ENCODE measurements around the gene CNKSR2.

The CNKSR2 gene

GRCh38 chrX:21374163-21374993 lies at the start of gene CNKSR2:
TSS of gene CNKSR2 (plus strand) at chrX:21374418. CDS start at chrX:21374898, 480 bp downstream.
- H3K27me3 Mint-ChIP-seq: peaks cover 36% of the 10 kb centered on the region
- intact Hi-C loops (cut with micrococcal nuclease): no loop called here
- no peaks in the 10 kb centered on the region for H3K9me3 Mint-ChIP-seq
- no peak within 1 kb of the TSS for H3K27ac Mint-ChIP-seq
- peaks cover 11% of the 10 kb centered on the region for H3K4me1 Mint-ChIP-seq (ENCODE audit: low read depth)
- no peaks in the 10 kb centered on the region for H3K36me3 Mint-ChIP-seq (ENCODE audit: low read depth)
- H3K4me3 Mint-ChIP-seq: peak within 1 kb of the TSS; percentile 79

GRCh38 chrX:21354725-21355124 lies 19.5 kb upstream of the CNKSR2 start:
- Mint-ChIP-seq H3K4me1 (ENCODE audit: low read depth) (no peaks in the 10 kb centered on the region), H3K27me3 (no peaks in the 10 kb centered on the region), H3K36me3 (ENCODE audit: low read depth) (no peaks in the 10 kb centered on the region), H3K27ac (no peak overlapping the region), H3K9me3 (peaks cover 21% of the 10 kb centered on the region), H3K4me3 (no peak overlapping the region)
- intact Hi-C loops (cut with micrococcal nuclease): no loop called here

- Mint-ChIP-seq H3K4me1 (ENCODE audit: low read depth) (no peaks in the 10 kb centered on the region), H3K4me3 (no peak overlapping the region), H3K9me3 (peaks cover 11% of the 10 kb centered on the region), H3K27me3 (no peaks in the 10 kb centered on the region), H3K27ac (no peak overlapping the region), H3K36me3 (ENCODE audit: low read depth) (no peaks in the 10 kb centered on the region)
- intact Hi-C loops (cut with micrococcal nuclease): no loop called here
Measured at GRCh38 chrX:21355831-21356230, 18.4 kb upstream of the CNKSR2 start.

GRCh38 chrX:21369613-21370012 lies 4.6 kb upstream of the CNKSR2 start:
- no peak overlapping the region for H3K4me3 Mint-ChIP-seq
- intact Hi-C loops (cut with micrococcal nuclease): no loop called here
- H3K27ac Mint-ChIP-seq: no peak overlapping the region
- H3K36me3 Mint-ChIP-seq (ENCODE audit: low read depth): no peaks in the 10 kb centered on the region
- no peaks in the 10 kb centered on the region for H3K9me3 Mint-ChIP-seq
- H3K4me1 Mint-ChIP-seq (ENCODE audit: low read depth): peaks cover 3% of the 10 kb centered on the region
- peaks cover 21% of the 10 kb centered on the region for H3K27me3 Mint-ChIP-seq

DNA sequence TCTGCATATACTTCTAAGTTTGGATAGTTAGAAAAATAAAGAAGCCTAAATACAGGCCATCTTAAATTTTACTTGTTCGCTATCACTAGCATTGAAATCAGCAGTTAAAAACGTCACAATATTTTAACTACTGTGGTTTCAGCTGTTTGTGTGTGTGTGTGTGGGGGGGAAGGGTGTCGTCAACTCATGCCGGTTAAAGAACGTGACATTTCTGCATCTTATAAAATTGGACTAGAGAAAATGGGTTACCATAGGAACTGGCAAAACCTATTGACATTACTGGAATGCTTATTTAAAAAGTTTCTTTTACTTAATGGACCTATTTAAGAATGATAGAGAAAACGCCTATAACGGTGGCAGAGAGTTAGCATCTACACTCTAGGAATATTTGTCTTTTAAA lies 1.2 kb upstream of the CNKSR2 start:
- no peaks in the 10 kb centered on the region for H3K36me3 Mint-ChIP-seq (ENCODE audit: low read depth)
- H3K27me3 Mint-ChIP-seq: peaks cover 39% of the 10 kb centered on the region
- no peak overlapping the region for H3K4me3 Mint-ChIP-seq
- H3K27ac Mint-ChIP-seq: no peak overlapping the region
- peaks cover 11% of the 10 kb centered on the region for H3K4me1 Mint-ChIP-seq (ENCODE audit: low read depth)
- intact Hi-C loops (cut with micrococcal nuclease): no loop called here
- H3K9me3 Mint-ChIP-seq: no peaks in the 10 kb centered on the region

- Mint-ChIP-seq H3K4me1 (ENCODE audit: low read depth) (peaks cover 11% of the 10 kb centered on the region), H3K27ac (no peak overlapping the region), H3K36me3 (ENCODE audit: low read depth) (no peaks in the 10 kb centered on the region), H3K27me3 (peaks cover 39% of the 10 kb centered on the region), H3K4me3 (peak overlapping the region; percentile 69), H3K9me3 (no peaks in the 10 kb centered on the region)
- intact Hi-C loops (cut with micrococcal nuclease): no loop called here
Measured at GRCh38 chrX:21373637-21374162, 518 bp upstream of the CNKSR2 start.

GRCh38 chrX:21374994-21375707 lies 933 bp downstream of the CNKSR2 start:
- intact Hi-C loops (cut with micrococcal nuclease): no loop called here
- Mint-ChIP-seq H3K4me1 (ENCODE audit: low read depth) (peaks cover 11% of the 10 kb centered on the region), H3K27ac (no peak overlapping the region), H3K4me3 (peak overlapping the region; percentile 79), H3K27me3 (peaks cover 36% of the 10 kb centered on the region), H3K9me3 (no peaks in the 10 kb centered on the region), H3K36me3 (ENCODE audit: low read depth) (no peaks in the 10 kb centered on the region)

DNA sequence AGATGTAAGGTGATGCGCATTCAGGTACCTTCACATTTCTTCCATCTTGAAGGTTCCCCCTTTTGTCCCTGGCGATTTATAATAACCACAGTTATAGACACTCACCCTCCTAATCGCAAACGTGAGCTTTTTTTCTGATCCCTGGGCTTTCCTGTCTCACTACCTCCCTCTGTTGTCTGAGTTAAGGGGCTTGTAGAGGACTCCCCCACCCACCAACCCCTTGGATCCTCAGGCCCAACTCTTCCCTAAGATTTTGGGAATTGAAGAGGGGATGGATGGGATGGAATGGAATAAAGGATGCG lies 1.4 kb downstream of the CNKSR2 start:
- no peaks in the 10 kb centered on the region for H3K36me3 Mint-ChIP-seq (ENCODE audit: low read depth)
- intact Hi-C loops (cut with micrococcal nuclease): no loop called here
- peaks cover 36% of the 10 kb centered on the region for H3K27me3 Mint-ChIP-seq
- no peak overlapping the region for H3K27ac Mint-ChIP-seq
- no peak overlapping the region for H3K4me3 Mint-ChIP-seq
- peaks cover 11% of the 10 kb centered on the region for H3K4me1 Mint-ChIP-seq (ENCODE audit: low read depth)
- H3K9me3 Mint-ChIP-seq: no peaks in the 10 kb centered on the region

GRCh38 chrX:21376636-21377035 lies 2.4 kb downstream of the CNKSR2 start:
- H3K27me3 Mint-ChIP-seq: peaks cover 34% of the 10 kb centered on the region
- peaks cover 11% of the 10 kb centered on the region for H3K4me1 Mint-ChIP-seq (ENCODE audit: low read depth)
- no peak overlapping the region for H3K27ac Mint-ChIP-seq
- no peaks in the 10 kb centered on the region for H3K9me3 Mint-ChIP-seq
- no peaks in the 10 kb centered on the region for H3K36me3 Mint-ChIP-seq (ENCODE audit: low read depth)
- intact Hi-C loops (cut with micrococcal nuclease): no loop called here
- no peak overlapping the region for H3K4me3 Mint-ChIP-seq

DNA sequence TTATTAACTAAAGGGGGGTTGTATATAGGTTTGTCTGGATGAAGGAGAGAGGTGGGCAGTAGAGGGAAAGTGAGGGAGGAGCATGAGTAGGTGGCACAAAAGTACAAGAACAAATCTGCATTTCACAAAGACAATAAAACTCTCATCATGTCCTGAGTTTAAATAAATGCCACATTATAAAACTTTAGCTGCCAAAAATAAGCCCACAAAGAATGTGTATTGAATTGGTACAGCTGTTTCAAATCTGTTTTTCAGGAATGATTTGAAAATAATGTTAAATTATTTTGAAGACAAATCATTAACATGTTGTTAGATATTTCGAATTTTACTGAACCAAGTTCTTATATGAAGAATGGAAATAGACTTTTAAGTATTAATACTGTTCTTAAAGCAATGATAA lies 5.8 kb downstream of the CNKSR2 start:
- Mint-ChIP-seq H3K4me1 (ENCODE audit: low read depth) (peaks cover 4% of the 10 kb centered on the region), H3K9me3 (no peaks in the 10 kb centered on the region), H3K36me3 (ENCODE audit: low read depth) (no peaks in the 10 kb centered on the region), H3K4me3 (no peak overlapping the region), H3K27me3 (peaks cover 17% of the 10 kb centered on the region), H3K27ac (no peak overlapping the region)
- intact Hi-C loops (cut with micrococcal nuclease): no loop called here

- Mint-ChIP-seq H3K4me1 (ENCODE audit: low read depth) (no peaks in the 10 kb centered on the region), H3K27ac (no peak overlapping the region), H3K4me3 (no peak overlapping the region), H3K36me3 (ENCODE audit: low read depth) (no peaks in the 10 kb centered on the region), H3K9me3 (no peaks in the 10 kb centered on the region), H3K27me3 (peaks cover under 1% of the 10 kb centered on the region)
- intact Hi-C loops (cut with micrococcal nuclease): no loop called here
Measured at GRCh38 chrX:21382715-21383114, 8.5 kb downstream of the CNKSR2 start.

DNA sequence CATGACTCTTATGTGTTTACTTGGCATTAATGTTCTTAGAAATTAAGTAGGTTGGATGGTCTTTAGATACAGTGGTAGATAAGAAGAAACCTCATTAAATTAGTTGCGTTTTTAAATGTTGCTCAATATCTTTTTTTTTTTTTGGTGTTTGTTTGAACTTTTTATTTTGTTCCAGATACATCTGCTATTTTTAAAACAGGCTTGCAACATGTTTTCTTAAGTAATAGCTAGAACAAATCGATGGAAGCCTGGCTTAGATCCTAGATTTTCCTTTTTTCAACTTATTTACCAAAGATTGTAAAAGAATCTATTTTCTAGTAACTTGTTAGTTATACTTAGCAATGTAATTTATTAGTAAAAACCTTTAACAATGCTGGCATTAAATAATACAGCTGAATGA lies 9.3 kb downstream of the CNKSR2 start:
- Mint-ChIP-seq H3K9me3 (no peaks in the 10 kb centered on the region), H3K36me3 (ENCODE audit: low read depth) (no peaks in the 10 kb centered on the region), H3K27ac (no peak overlapping the region), H3K4me3 (no peak overlapping the region), H3K4me1 (ENCODE audit: low read depth) (no peaks in the 10 kb centered on the region), H3K27me3 (no peaks in the 10 kb centered on the region)
- intact Hi-C loops (cut with micrococcal nuclease): no loop called here

- H3K27ac Mint-ChIP-seq: no peak overlapping the region
- H3K27me3 Mint-ChIP-seq: no peaks in the 10 kb centered on the region
- no peaks in the 10 kb centered on the region for H3K4me1 Mint-ChIP-seq (ENCODE audit: low read depth)
- no peaks in the 10 kb centered on the region for H3K36me3 Mint-ChIP-seq (ENCODE audit: low read depth)
- no peaks in the 10 kb centered on the region for H3K9me3 Mint-ChIP-seq
- intact Hi-C loops (cut with micrococcal nuclease): no loop called here
- H3K4me3 Mint-ChIP-seq: no peak overlapping the region
Measured at GRCh38 chrX:21384178-21384577, 10.0 kb downstream of the CNKSR2 start.

- Mint-ChIP-seq H3K27ac (no peak overlapping the region), H3K4me1 (ENCODE audit: low read depth) (no peaks in the 10 kb centered on the region)
Measured at GRCh38 chrX:21394792-21395191, 20.6 kb downstream of the CNKSR2 start.

More at GRCh38 chrX:21394792-21395191, 20.6 kb downstream of the CNKSR2 start:
- H3K27me3 Mint-ChIP-seq: no peaks in the 10 kb centered on the region
- H3K4me3 Mint-ChIP-seq: no peak overlapping the region
- intact Hi-C loops (cut with micrococcal nuclease): no loop called here
- no peaks in the 10 kb centered on the region for H3K36me3 Mint-ChIP-seq (ENCODE audit: low read depth)
- H3K9me3 Mint-ChIP-seq: peaks cover 20% of the 10 kb centered on the region

Measured in dendritic cell treated with granulocyte-macrophage colony-stimulating factor and Interleukin-4, amounts not matched to agents 40 ng/mL and 50 ng/mL, for 4 days (primary cell).